Effector memory CD4-positive, alpha-beta T cell (primary cell): Measurements from ENCODE around the gene TMEM54.

ENCODE experiments used
- DNase-seq, 3 donors: peaks; one replicate each; pipeline ENCODE4 v3.0.0-alpha.2; 2020
- H3K27ac ChIP-seq: 2 replicates; pipeline ENCODE4 v1.7.0; 2013; ENCODE audit warnings: mild to moderate bottlenecking, low read length, moderate library complexity; ENCODE audit not compliant: insufficient read depth, poor library complexity, severe bottlenecking
- H3K27me3 ChIP-seq: replicated peaks from 2 replicates; pipeline ENCODE4 v1.7.0; 2013; ENCODE audit warnings: mild to moderate bottlenecking, low read length; ENCODE audit not compliant: insufficient read depth, control insufficient read depth, poor library complexity, severe bottlenecking
- H3K36me3 ChIP-seq: 2 replicates; pipeline ENCODE4 v1.7.0; 2013; ENCODE audit warnings: mild to moderate bottlenecking, low read length, moderate library complexity; ENCODE audit not compliant: control insufficient read depth, insufficient read depth
- H3K4me1 ChIP-seq: 2 replicates; pipeline ENCODE4 v1.7.0; 2013; ENCODE audit warnings: low read length, mild to moderate bottlenecking; ENCODE audit not compliant: control insufficient read depth, insufficient read depth, poor library complexity, severe bottlenecking
- H3K4me3 ChIP-seq: 2 replicates; pipeline ENCODE4 v1.7.0; 2013; ENCODE audit warnings: low read length, low read depth, mild to moderate bottlenecking; ENCODE audit not compliant: insufficient read depth, poor library complexity, severe bottlenecking
- H3K9me3 ChIP-seq: 2 replicates; pipeline ENCODE4 v1.7.0; 2013; ENCODE audit warnings: mild to moderate bottlenecking, low read length, moderate library complexity; ENCODE audit not compliant: control insufficient read depth

Gene TMEM54

DNA sequence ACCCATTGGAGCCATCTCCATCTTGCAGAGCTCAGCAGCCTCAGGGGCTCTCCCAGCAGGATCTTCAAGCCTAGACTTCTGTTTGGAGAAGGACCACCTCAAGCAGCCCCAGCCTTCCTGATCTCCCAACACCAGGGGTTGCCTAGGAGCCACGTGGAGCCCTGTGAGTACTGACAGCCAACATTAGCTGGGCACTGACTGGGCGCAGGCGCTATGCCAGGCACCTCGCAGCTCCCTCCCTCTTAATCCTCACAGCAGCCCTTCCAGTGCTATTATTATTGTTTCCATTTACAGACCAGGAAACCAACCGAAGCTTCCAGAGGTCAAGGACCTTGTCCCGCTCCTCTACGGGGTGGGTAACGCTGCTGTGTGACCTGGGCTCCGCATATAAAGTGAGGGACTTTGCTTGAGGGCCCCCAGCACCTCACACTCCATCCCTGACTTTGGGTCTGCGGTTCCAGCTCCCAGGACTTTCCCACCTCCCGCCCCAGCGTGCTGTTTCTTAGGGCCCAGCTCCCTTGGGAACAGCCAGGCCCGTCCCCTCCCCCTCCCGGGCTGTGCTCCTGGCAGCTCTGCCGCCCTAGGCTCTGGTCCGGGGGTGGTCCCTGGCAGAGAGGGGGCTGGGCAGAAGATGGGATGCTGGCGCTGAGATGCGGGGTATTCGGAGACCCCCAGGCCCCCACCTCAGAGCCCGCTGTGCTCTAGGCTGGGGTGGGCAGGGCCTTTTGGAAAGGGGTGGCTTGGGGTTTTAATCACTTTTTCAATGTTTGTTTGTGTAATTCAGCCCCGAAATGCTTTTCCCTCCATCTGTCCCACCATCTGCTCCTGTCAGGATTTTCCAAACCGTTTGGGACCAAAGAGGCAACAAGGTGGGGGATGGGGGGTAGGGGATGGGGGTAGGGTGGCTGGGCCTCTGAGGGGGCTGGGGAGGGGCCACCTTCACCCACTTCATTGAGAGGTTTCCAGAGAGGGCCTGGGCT lies 19.0 kb downstream of the TMEM54 start:
- DNase-seq = no peak
- Histone ChIP-seq H3K9me3 (no peaks in the 10 kb centered on the region), H3K4me3 (no peak overlapping the region), H3K27me3 (peaks cover 12% of the 10 kb centered on the region), H3K4me1 (peaks cover 3% of the 10 kb centered on the region), H3K36me3 (no peaks in the 10 kb centered on the region), H3K27ac (no peak overlapping the region)

DNA sequence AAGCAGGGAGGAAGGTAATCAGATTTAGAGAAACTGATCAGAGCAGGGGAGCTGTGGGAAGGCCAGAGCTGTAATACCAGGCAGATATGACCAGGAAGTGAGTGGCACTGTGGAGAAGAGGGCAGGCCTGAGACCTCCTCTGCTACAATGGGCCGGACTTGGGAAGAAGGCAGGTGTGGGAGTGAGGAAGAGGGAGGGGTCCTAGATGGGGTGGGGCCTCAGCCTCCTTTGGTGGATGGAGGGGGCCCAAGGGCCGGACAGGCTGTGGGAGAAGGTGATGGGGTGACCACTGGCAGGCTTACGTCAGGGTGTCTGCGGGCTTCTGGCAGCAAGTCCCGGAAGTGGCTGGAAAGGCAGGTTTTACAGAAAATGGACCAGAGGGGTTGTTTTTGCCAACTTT lies 19.9 kb downstream of the TMEM54 start:
- no peak for DNase-seq
- H3K4me1 ChIP-seq = no peaks in the 10 kb centered on the region
- H3K36me3 ChIP-seq = no peaks in the 10 kb centered on the region
- no peaks in the 10 kb centered on the region for H3K9me3 ChIP-seq
- H3K4me3 ChIP-seq = no peak overlapping the region
- H3K27ac ChIP-seq = no peak overlapping the region
- peaks cover 8% of the 10 kb centered on the region for H3K27me3 ChIP-seq

DNA sequence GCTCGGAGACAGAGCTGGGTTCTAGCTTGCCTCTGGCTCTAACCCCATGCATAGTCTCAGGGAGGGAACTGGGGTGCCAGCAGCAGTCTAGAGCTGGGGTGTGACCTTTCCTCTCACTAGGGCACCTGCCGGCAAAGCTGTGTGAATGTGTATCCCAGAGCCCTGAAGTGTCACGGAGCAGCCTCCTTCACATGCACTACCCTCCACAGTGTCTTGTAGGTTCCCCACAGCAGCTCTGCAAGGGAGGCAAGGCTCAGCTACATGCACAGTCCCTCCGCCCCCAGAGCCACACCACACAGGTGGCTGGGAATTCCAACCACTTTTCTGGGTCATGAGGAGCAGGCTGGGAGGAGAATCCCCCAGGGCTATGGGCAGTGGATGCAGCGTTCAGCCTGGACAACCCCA lies 22.6 kb downstream of the TMEM54 start:
- Histone ChIP-seq H3K4me3 (no peak overlapping the region), H3K4me1 (no peaks in the 10 kb centered on the region), H3K9me3 (no peaks in the 10 kb centered on the region), H3K27me3 (no peaks in the 10 kb centered on the region), H3K36me3 (no peaks in the 10 kb centered on the region), H3K27ac (no peak overlapping the region)
- DNase-seq = no peak

DNA sequence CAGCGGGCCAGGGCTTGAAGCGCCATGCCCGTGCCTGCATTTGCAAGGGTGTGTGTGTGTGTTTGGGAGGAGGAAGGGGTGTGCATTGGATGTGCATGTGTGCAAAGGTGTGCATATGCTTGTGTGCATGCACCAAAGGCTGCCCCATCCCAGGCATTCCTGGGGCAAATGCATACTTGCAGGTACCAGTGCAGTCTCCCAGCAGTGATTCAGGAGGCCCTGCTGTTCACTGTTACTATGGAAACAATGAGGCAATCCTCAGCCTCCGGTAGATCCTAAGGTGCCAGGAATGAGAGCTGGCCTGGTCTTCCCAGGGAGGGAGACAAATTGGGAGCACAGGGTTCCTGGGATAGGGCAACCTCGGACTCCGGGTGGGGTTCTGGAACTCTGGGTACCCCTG lies 23.0 kb downstream of the TMEM54 start:
- Histone ChIP-seq H3K9me3 (no peaks in the 10 kb centered on the region), H3K27ac (no peak overlapping the region), H3K36me3 (no peaks in the 10 kb centered on the region), H3K27me3 (no peaks in the 10 kb centered on the region), H3K4me1 (no peaks in the 10 kb centered on the region), H3K4me3 (no peak overlapping the region)
- no peak for DNase-seq

DNA sequence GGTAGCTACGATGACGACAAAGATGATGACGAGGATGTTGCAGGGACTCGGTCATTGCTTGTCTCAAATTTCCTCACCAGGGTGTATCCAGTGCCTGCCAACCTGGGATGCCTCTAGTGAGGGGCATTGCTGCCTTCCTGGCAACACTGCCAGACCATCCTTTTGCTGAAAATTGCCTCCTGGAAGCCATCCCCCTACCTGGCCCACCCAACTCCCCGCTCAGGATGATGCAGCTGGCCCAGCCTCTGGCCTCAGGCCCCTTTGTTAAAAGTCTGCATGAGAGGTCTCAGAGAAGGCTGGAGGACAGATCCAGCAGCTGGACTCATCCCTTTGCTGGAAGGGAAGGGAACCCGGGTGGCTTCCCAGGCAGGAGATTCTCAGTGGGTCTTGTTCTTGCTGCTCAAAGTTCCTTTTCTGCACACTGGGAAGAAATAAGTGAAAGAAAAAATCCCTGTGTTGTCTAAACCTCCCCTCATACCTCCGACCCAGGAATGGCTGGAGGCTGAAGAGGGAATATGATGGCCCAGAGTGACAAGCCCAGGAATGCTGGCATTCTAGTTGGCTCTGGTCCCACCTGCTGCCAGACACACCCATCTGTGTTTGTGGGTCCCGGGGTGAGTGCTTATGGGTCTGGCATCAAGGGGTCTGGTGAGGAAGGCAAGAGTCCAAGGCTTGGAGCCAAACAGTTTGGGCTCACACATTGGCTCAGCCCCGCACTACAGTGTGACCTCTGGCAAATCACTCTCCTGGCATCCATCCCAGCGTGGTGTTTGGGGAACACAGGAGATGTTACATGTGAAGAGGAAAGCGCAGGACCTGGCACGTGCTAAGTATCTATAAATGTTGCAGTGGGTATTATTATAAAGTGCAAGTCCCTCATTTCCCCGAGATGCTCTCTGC lies 23.7 kb downstream of the TMEM54 start:
- H3K9me3 ChIP-seq = no peaks in the 10 kb centered on the region
- no peak overlapping the region for H3K4me3 ChIP-seq
- H3K4me1 ChIP-seq = peaks cover 3% of the 10 kb centered on the region
- no peak for DNase-seq
- no peaks in the 10 kb centered on the region for H3K36me3 ChIP-seq
- H3K27ac ChIP-seq = no peak overlapping the region
- H3K27me3 ChIP-seq = no peaks in the 10 kb centered on the region

DNA sequence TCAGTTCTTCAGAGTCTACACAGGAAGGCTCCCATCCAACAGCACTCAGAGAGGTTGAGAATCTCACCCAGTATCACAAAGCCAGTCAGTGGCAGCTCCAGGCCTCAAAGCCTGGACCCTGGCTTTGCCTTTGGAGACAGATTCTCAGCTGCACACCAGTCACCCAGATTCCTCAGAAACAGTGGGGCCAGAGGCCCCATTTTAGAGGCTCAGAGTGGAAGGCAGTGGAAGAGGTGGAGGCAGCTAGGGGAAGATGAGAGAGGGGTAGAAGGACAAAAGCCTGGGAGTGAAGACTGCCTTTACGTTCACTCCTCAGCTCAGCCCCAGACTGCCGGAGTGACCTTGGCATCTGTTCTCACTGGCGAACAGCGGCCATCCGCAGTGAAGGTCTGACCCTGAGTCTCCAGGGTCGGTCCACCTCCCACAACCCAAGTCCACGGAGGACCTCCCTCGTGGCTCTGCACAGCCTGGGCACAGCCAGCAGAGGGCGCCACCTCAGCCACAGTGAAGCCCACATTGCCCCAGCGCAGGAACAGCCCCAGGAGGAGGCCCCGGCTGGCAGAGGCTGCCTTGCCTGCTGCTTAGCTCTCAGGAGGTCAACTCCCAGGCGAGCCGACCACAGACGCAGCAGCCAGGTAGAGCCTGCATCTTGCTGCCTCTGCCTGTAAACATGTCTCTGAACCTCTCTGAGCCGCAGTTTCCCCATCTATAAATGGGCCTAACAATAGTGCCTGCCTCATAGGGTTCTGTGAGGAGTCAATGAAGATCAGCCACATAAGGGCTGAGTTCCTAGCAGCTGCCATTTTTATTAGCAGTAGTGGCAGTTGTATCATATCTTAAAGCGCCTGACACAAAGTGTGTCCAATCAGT lies 24.6 kb downstream of the TMEM54 start:
- Histone ChIP-seq H3K27ac (no peak overlapping the region), H3K9me3 (no peaks in the 10 kb centered on the region), H3K27me3 (peaks cover 7% of the 10 kb centered on the region), H3K36me3 (no peaks in the 10 kb centered on the region), H3K4me3 (no peak overlapping the region), H3K4me1 (peaks cover 4% of the 10 kb centered on the region)
- peak; percentile 14 to 36 (median 27) for DNase-seq

DNA sequence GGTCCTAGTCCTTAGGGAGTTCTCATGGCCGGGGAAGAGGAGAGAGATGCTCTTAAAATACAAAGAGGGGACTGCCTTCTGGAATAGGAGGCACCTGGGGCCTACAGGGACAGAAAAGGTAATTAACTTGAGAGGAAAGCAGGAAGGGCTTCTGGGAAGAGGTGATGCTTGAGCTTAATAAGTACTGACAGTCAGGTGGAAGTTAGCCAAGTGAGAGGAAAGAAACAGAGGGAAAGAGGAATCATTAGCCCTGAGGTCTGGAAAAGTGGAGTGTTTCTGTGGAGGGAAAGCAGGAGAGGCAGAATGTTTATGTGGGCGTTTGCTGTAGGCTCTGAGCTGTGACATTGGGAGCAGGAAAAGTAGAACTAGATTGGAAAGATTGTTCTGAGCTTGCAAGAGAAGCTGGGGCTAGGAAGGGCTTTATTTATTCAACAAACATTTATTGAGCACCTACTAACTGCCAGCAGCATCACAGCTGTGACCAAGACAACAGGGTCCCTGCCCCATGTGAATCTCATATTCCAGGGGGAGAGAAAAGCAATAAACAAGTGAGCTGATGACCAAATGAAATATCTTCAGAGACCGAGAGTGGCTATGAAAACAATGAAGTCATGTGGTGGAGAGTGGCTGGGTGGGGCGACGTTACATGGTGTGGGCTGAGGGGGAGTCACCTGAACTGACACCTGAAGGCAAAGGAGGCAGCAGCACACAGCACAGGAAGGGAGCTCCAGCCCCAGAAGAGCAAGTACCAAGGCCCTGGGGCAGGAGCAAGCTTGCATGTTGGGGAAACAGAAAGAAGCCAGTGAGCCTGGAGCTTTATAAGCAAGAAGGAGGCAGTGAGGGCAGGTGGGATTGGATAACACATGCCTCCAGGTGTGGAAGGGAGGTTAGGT lies 26.1 kb downstream of the TMEM54 start:
- no peaks in the 10 kb centered on the region for H3K36me3 ChIP-seq
- no peak overlapping the region for H3K4me3 ChIP-seq
- H3K27me3 ChIP-seq = peaks cover 15% of the 10 kb centered on the region
- H3K27ac ChIP-seq = no peak overlapping the region
- peaks cover 6% of the 10 kb centered on the region for H3K4me1 ChIP-seq
- no peak for DNase-seq
- no peaks in the 10 kb centered on the region for H3K9me3 ChIP-seq

DNA sequence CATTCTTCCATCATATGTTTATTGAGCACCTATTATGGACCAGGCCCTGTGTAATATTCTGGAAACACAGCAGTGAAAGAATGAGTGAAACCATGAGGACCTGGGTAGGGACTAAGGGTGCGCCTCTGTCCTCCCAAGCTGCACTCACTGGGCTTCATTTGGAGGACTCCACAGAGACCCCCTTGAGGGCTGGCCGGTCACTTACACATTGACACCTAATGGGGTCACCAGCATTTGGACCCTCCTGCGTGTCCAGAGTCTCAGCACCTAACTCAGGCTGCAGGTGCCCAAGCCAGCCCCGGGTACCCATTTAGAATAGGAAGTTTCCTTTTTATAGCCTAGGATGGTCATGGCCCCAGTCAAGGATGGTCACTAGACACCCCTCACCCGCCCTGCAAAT lies 27.7 kb downstream of the TMEM54 start:
- H3K9me3 ChIP-seq = no peaks in the 10 kb centered on the region
- H3K4me1 ChIP-seq = peaks cover 7% of the 10 kb centered on the region
- no peak for DNase-seq
- no peak overlapping the region for H3K27ac ChIP-seq
- H3K27me3 ChIP-seq = peaks cover 17% of the 10 kb centered on the region
- H3K36me3 ChIP-seq = no peaks in the 10 kb centered on the region
- H3K4me3 ChIP-seq = no peak overlapping the region

DNA sequence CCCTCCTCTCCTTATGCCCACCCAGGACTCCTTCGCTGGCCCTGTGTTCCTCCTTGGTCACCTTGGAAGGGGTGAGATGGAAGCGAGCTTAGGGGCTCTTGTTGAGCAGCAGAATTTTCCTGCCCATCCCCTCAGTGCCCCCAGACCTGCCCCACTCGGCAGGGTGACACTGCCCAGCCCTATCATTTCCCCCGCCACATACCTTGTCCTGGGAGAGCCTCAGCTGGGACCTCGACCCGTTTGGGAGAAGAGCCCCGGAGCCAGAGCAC lies 29.1 kb downstream of the TMEM54 start:
- H3K36me3 ChIP-seq = no peaks in the 10 kb centered on the region
- no peaks in the 10 kb centered on the region for H3K9me3 ChIP-seq
- DNase-seq = no peak
- no peak overlapping the region for H3K4me3 ChIP-seq
- peaks cover 7% of the 10 kb centered on the region for H3K4me1 ChIP-seq
- H3K27ac ChIP-seq = no peak overlapping the region
- peaks cover 17% of the 10 kb centered on the region for H3K27me3 ChIP-seq
